H1 (cell line): ENCODE data around the gene CXCR4. TPM values are rescaled to one million over a fixed set of nuclear protein-coding genes. Genes with fewer than 3 reads are reported as not detected.

Experiments
- CTCF ChIA-PET: fragments of 300-600 bp; sonication (Branson Sonifier 250); formaldehyde crosslinking; loops from one replicate; lab custom pipeline; 2021; ENCODE audit not compliant: partially characterized antibody; lab: Charles Lee
- POLR2A ChIA-PET: fragments of 300-600 bp; sonication (Branson Sonifier 250); formaldehyde crosslinking; loops from one replicate; lab custom pipeline; 2021; ENCODE audit warnings: inconsistent platforms; ENCODE audit not compliant: partially characterized antibody; lab: Charles Lee
- DNase-seq, 2 experiments: peaks; one replicate each; pipeline versions ENCODE4 v3.0.0 to v3.0.0-alpha.2; 2010 to 2022; ENCODE audit warnings: low spot score in 2 of 2, low read depth in 1 of 2, mixed read lengths in 1 of 2
- FAIRE-seq: peaks from 2 replicates; lab custom pipeline; 2011; peaks lifted over from hg19 to GRCh38; lab: Jason Lieb, UNC
- H2AFZ ChIP-seq: 2 replicates; pipeline ENCODE4 v1.8.1; 2012; ENCODE audit warnings: low read length, inconsistent platforms
- H2AK5ac ChIP-seq: 2 replicates; pipeline ENCODE4 v1.6.1; 2013; ENCODE audit warnings: low read depth, low read length
- H2BK120ac ChIP-seq: replicated peaks from 2 replicates; pipeline ENCODE3; 2013; ENCODE audit warnings: low read depth, low read length, inconsistent platforms
- H2BK12ac ChIP-seq: 2 replicates; pipeline ENCODE4 v1.6.1; 2013; ENCODE audit warnings: low read depth, low read length
- H2BK15ac ChIP-seq: 2 replicates; pipeline ENCODE4 v1.6.1; 2013; ENCODE audit warnings: low read length
- H2BK20ac ChIP-seq: 2 replicates; pipeline ENCODE4 v1.6.1; 2013; ENCODE audit warnings: low read length
- H2BK5ac ChIP-seq: 2 replicates; pipeline ENCODE4 v1.6.1; 2013; ENCODE audit warnings: low read depth, low read length
- H3K14ac ChIP-seq: 2 replicates; pipeline ENCODE4 v1.6.1; 2013; ENCODE audit warnings: inconsistent platforms; ENCODE audit not compliant: insufficient read length
- H3K18ac ChIP-seq: 2 replicates; pipeline ENCODE4 v1.6.1; 2013; ENCODE audit warnings: low read length; ENCODE audit errors: extremely low read depth
- H3K23ac ChIP-seq: 2 replicates; pipeline ENCODE4 v1.6.1; 2013; ENCODE audit warnings: inconsistent platforms; ENCODE audit not compliant: insufficient read length
- H3K23me2 ChIP-seq: 2 replicates; pipeline ENCODE4 v1.6.1; 2013; ENCODE audit warnings: low read depth, low read length
- H3K27ac ChIP-seq: 2 replicates; pipeline ENCODE4 v1.6.1; 2011; ENCODE audit warnings: low read depth, low read length, inconsistent platforms
- H3K27me3 ChIP-seq, 4 experiments: replicated peaks in 1 of 4; 1 replicate in 1 of 4; 2 replicates in 3 of 4; pipeline versions ENCODE4 v1.6.1 to v1.8.1; 2011 to 2013; ENCODE audit warnings: low read length in 3 of 4, mild to moderate bottlenecking in 3 of 4, inconsistent platforms in 2 of 4, mixed read lengths in 2 of 4, moderate library complexity in 1 of 4; ENCODE audit not compliant: control insufficient read depth in 3 of 4, insufficient read depth in 3 of 4; ENCODE audit errors: extremely low read depth in 1 of 4
- H3K36me3 ChIP-seq, 4 experiments: 2 replicates each; pipeline versions ENCODE4 v1.6.1 to v1.8.1; 2011 to 2013; ENCODE audit warnings: mild to moderate bottlenecking in 4 of 4, low read length in 3 of 4, moderate library complexity in 2 of 4, control low read depth in 1 of 4, inconsistent platforms in 1 of 4; ENCODE audit not compliant: insufficient read depth in 4 of 4, control insufficient read depth in 2 of 4
- H3K4ac ChIP-seq: replicated peaks from 2 replicates; pipeline ENCODE3; 2013; ENCODE audit warnings: low read length, low read depth, mixed read lengths, inconsistent platforms; ENCODE audit not compliant: insufficient read length
- H3K4me1 ChIP-seq, 4 experiments: replicated peaks in 1 of 4; 1 replicate in 1 of 4; 2 replicates in 3 of 4; pipeline versions ENCODE4 v1.6.1 to v1.8.1; 2011 to 2013; ENCODE audit warnings: low read length in 3 of 4, inconsistent platforms in 2 of 4, mixed read lengths in 1 of 4; ENCODE audit not compliant: insufficient read depth in 4 of 4, control insufficient read depth in 3 of 4
- H3K4me2 ChIP-seq, 2 experiments: 2 replicates each; pipeline versions ENCODE4 v1.6.1 to v1.8.1; 2011 to 2013; ENCODE audit warnings: low read depth in 2 of 2, low read length in 2 of 2, control low read depth in 1 of 2, inconsistent platforms in 1 of 2, mild to moderate bottlenecking in 1 of 2; ENCODE audit not compliant: insufficient read depth in 1 of 2
- H3K4me3 ChIP-seq, 4 experiments: fragments of 200-600, 300-600 bp in 1 of 4; sonication (generic), shearing (Covaris generic), sonication (Bioruptor Twin) in 1 of 4; 2 replicates each; pipeline versions ENCODE4 v1.5.1 to v1.8.1; 2011 to 2016; ENCODE audit warnings: low read length in 4 of 4, low read depth in 3 of 4, control low read depth in 2 of 4, inconsistent platforms in 2 of 4, mild to moderate bottlenecking in 2 of 4, mixed read lengths in 1 of 4, moderate library complexity in 1 of 4; ENCODE audit not compliant: insufficient read depth in 2 of 4; ENCODE audit errors: extremely low read depth in 1 of 4
- H3K56ac ChIP-seq: replicated peaks from 2 replicates; pipeline ENCODE3; 2013; ENCODE audit warnings: low read depth, mild to moderate bottlenecking, mixed read lengths, low read length, inconsistent platforms; ENCODE audit not compliant: insufficient read length
- H3K79me1 ChIP-seq: 2 replicates; pipeline ENCODE4 v1.6.1; 2013; ENCODE audit warnings: low read depth, low read length, control low read depth
- H3K79me2 ChIP-seq, 2 experiments: 2 replicates each; pipeline versions ENCODE4 v1.6.1 to v1.8.1; 2012 to 2013; ENCODE audit warnings: low read length in 2 of 2, mild to moderate bottlenecking in 2 of 2, inconsistent platforms in 1 of 2; ENCODE audit not compliant: insufficient read depth in 2 of 2, control insufficient read depth in 1 of 2
- H3K9ac ChIP-seq, 4 experiments: replicated peaks in 1 of 4; 1 replicate in 1 of 4; 2 replicates in 3 of 4; pipeline versions ENCODE4 v1.6.1 to v1.8.1; 2011 to 2013; ENCODE audit warnings: low read depth in 3 of 4, low read length in 3 of 4, control low read depth in 2 of 4, mild to moderate bottlenecking in 2 of 4, moderate library complexity in 2 of 4, inconsistent platforms in 1 of 4; ENCODE audit errors: extremely low read depth in 1 of 4
- H3K9me3 ChIP-seq, 2 experiments: 2 replicates each; pipeline versions ENCODE4 v1.6.1 to v1.8.1; 2012 to 2013; ENCODE audit warnings: mild to moderate bottlenecking in 2 of 2, moderate library complexity in 2 of 2, control low read depth in 1 of 2, inconsistent platforms in 1 of 2, low read depth in 1 of 2, low read length in 1 of 2, mixed read lengths in 1 of 2; ENCODE audit not compliant: insufficient read depth in 2 of 2
- H4K20me1 ChIP-seq, 2 experiments: replicated peaks in 1 of 2; 2 replicates each; pipeline versions ENCODE3 to v1.8.1; 2011 to 2013; ENCODE audit warnings: inconsistent platforms in 2 of 2, low read length in 2 of 2, mild to moderate bottlenecking in 1 of 2; ENCODE audit not compliant: insufficient read depth in 2 of 2, control insufficient read depth in 1 of 2
- H4K5ac ChIP-seq: 2 replicates; pipeline ENCODE4 v1.6.1; 2013; ENCODE audit warnings: low read length, low read depth, mixed read lengths, inconsistent platforms; ENCODE audit not compliant: insufficient read length
- H4K8ac ChIP-seq: 2 replicates; pipeline ENCODE4 v1.8.0; 2013; ENCODE audit warnings: mild to moderate bottlenecking, moderate library complexity, low read length, inconsistent platforms; ENCODE audit not compliant: insufficient read depth; ENCODE audit errors: extremely low read depth
- H4K91ac ChIP-seq: replicated peaks from 2 replicates; pipeline ENCODE3; 2013; ENCODE audit warnings: low read length, mixed read lengths, inconsistent platforms; ENCODE audit not compliant: insufficient read length
- CBX8 ChIP-seq: fragments of 300-800, 300-1000 bp; sonication (generic); IDR thresholded peaks from 2 replicates; pipeline ENCODE4 v1.7.1; 2016; ENCODE audit warnings: low read depth, low read length, borderline replicate concordance
- HDAC2 ChIP-seq, 2 experiments: fragments of 300-600 bp in 1 of 2; sonication (generic) in 1 of 2; IDR thresholded peaks; 2 replicates each; pipeline ENCODE4 v1.6.1; 2011 to 2012; ENCODE audit warnings: low read depth in 2 of 2, low read length in 2 of 2, mild to moderate bottlenecking in 2 of 2, moderate library complexity in 2 of 2, borderline replicate concordance in 1 of 2, inconsistent platforms in 1 of 2
- KDM4A ChIP-seq: IDR thresholded peaks from one replicate; pipeline ENCODE4 v1.7.1; 2012; ENCODE audit warnings: low read depth, mild to moderate bottlenecking, moderate library complexity, low read length, inconsistent platforms; ENCODE audit not compliant: severe bottlenecking
- NANOG ChIP-seq: IDR thresholded peaks from 2 replicates; pipeline ENCODE4 v1.6.1; 2011; ENCODE audit warnings: low read length, low read depth, mild to moderate bottlenecking, inconsistent platforms; ENCODE audit not compliant: insufficient read depth, poor library complexity, severe bottlenecking
- NRF1 ChIP-seq: IDR thresholded peaks from 2 replicates; pipeline ENCODE4 v1.6.1; 2011; ENCODE audit warnings: mild to moderate bottlenecking, low read depth, low read length, improper control_type of control experiment
- RBBP5 ChIP-seq: IDR thresholded peaks from 2 replicates; pipeline ENCODE4 v1.7.1; 2012; ENCODE audit warnings: low read depth, mild to moderate bottlenecking, inconsistent platforms, low read length, moderate library complexity, borderline replicate concordance
- SIN3A ChIP-seq, 2 experiments: IDR thresholded peaks in 1 of 2; conservative IDR thresholded peaks in 1 of 2; 2 replicates each; pipeline ENCODE4 v1.6.1; 2011 to 2012; ENCODE audit warnings: low read length in 2 of 2, improper control_type of control experiment in 1 of 2, low read depth in 1 of 2, mild to moderate bottlenecking in 1 of 2
- SIX5 ChIP-seq: IDR thresholded peaks from 2 replicates; pipeline ENCODE4 v1.6.1; 2011; ENCODE audit warnings: mild to moderate bottlenecking, low read depth, low read length
- SP4 ChIP-seq: IDR thresholded peaks from 2 replicates; pipeline ENCODE4 v1.6.1; 2012; ENCODE audit warnings: low read length, inconsistent platforms
- SUZ12 ChIP-seq: fragments of 200-600 bp; sonication (generic); IDR thresholded peaks from 2 replicates; pipeline ENCODE4 v1.6.1; 2012; ENCODE audit warnings: mild to moderate bottlenecking, inconsistent platforms, low read length, moderate library complexity, mixed read lengths
- WGBS, 2 experiments: shearing (Covaris generic) in 1 of 2; methylation state at CpG; one replicate each; pipeline versions ENCODE4 v1.1.6 to v1.1.7; 2013 to 2015; ENCODE audit warnings: low lambda C conversion rate in 2 of 2, mixed read lengths in 2 of 2, inconsistent platforms in 1 of 2, low coverage in 1 of 2, missing lambda C conversion rate in 1 of 2; ENCODE audit not compliant: insufficient replicate concordance in 2 of 2, insufficient coverage in 1 of 2, insufficient read length in 1 of 2; ENCODE audit errors: extremely low coverage in 1 of 2, missing lambda C conversion rate in 1 of 2; 5-methylcytosine and 5-hydroxymethylcytosine counted together
- polyA plus RNA-seq, 7 experiments: library from polyadenylated mRNA; depleted of rRNA in 3 of 7; stranded (reverse) in 5 of 7; unstranded in 2 of 7; fragments of >200 nt in 5 of 7; fragments of 200-250 nt in 2 of 7; gene quantifications; 1 replicate in 5 of 7; 2 replicates in 1 of 7; 4 replicates in 1 of 7; pipeline versions ENCODE4 v1.2.1 to v1.2.3, GENCODE V29; 2011 to 2013; ENCODE audit warnings: missing spikeins in 2 of 7, mixed read lengths in 2 of 7
- total RNA-seq: library from RNA; stranded (reverse); fragmentation: NEBNext Ultra II Directional; extraction: Animal tissue kit (Norgen Biotek cat#: 25700); gene quantifications from 2 replicates; pipeline ENCODE4 v1.2.1, GENCODE V29; 2021
- TF ChIP-seq, protein P1 (sequence below), 3 experiments: IDR thresholded peaks; 1 replicate in 2 of 3; 2 replicates in 1 of 3; pipeline versions ENCODE4 v1.5.1 to v1.6.1; 2011; ENCODE audit warnings: low read length in 3 of 3, mild to moderate bottlenecking in 3 of 3, inconsistent platforms in 2 of 3, low read depth in 1 of 3, moderate library complexity in 1 of 3; ENCODE audit not compliant: insufficient read depth in 1 of 3; ENCODE audit errors: control extremely low read depth in 1 of 3

CXCR4 gene
- total and polyA plus RNA-seq, 2 of the 8 experiments (the other 6 are each of a cell fraction or from before 2014, with no cell fraction given), result 1.8 to 2.8 TPM

DNA sequence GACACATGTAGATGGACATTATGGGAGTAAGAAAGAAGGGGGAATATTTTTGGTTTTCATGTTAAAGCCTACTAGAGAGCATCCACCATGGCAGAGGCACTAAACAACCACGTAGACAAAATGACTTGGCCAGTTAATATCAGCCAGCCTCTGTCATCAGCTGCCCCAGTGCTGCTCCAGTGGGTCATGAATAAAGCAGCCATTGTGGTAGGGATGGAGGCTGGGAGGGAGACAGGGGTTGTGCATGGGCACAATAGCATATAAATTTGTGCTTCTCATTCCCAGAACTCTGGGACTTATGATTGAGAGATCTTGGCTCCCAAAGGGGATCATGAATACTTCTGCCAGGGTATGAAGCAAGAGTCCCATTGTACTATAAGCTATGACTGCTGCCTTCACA, 31.1 kb upstream of the CXCR4 start:
- no peaks in the 10 kb centered on the region for H3K36me3 ChIP-seq
- H3K14ac ChIP-seq, result no peak overlapping the region
- WGBS, 2 experiments, result 88% methylated on average over 1 of the region's 1 CpG; no CpG with 5 or more reads in 1 of the 2 experiments
- H2BK20ac ChIP-seq, result no peak overlapping the region
- POLR2A ChIA-PET, result no interaction called here
- no peak overlapping the region for H2AFZ ChIP-seq
- H3K27ac ChIP-seq, result no peak overlapping the region
- no peaks in the 10 kb centered on the region; the same call in 1 of the 2 replicates for H3K79me1 ChIP-seq
- H2BK15ac ChIP-seq, result no peak overlapping the region
- FAIRE-seq, result no peak
- H3K23ac ChIP-seq, result no peak overlapping the region
- H2BK5ac ChIP-seq, result no peak overlapping the region
- no peak overlapping the region for H4K5ac ChIP-seq
- no peak overlapping the region for H2BK12ac ChIP-seq
- H3K23me2 ChIP-seq, result no peaks in the 10 kb centered on the region
- no peaks in the 10 kb centered on the region for H3K4me1 ChIP-seq
- H4K8ac ChIP-seq, result no peak overlapping the region
- no peak overlapping the region for H3K4ac ChIP-seq
- no peaks in the 10 kb centered on the region for H3K27me3 ChIP-seq
- H3K79me2 ChIP-seq, result no peaks in the 10 kb centered on the region
- H4K20me1 ChIP-seq, result no peaks in the 10 kb centered on the region
- H2BK120ac ChIP-seq, result no peak overlapping the region
- no peaks in the 10 kb centered on the region for H3K9me3 ChIP-seq
- H4K91ac ChIP-seq, result no peak overlapping the region
- CTCF ChIA-PET, result interaction anchor here (1.2 to 1.6 kb wide), 2 partner anchors 151 to 235 kb away, joined by 3 to 5 read pairs; no protein-coding TSS in a partner anchor
- no peak overlapping the region for H3K56ac ChIP-seq
- H3K9ac ChIP-seq, result no peak overlapping the region
- DNase-seq, result no peak
- H3K18ac ChIP-seq, result no peak overlapping the region
- H2AK5ac ChIP-seq, result no peak overlapping the region
- H3K4me3 ChIP-seq, result no peak overlapping the region
- no peak overlapping the region for H3K4me2 ChIP-seq
- TF ChIP-seq KDM4A, result no peak
- TF ChIP-seq NRF1, result no peak
- TF ChIP-seq HDAC2 (IDR thresholded peaks at IDR 0.05; ENCODE audit: borderline replicate concordance in 1 of 2, low read depth in 2 of 2, low read length in 2 of 2), result no peak
- no peak for TF ChIP-seq SUZ12
- TF ChIP-seq, protein P1, sequence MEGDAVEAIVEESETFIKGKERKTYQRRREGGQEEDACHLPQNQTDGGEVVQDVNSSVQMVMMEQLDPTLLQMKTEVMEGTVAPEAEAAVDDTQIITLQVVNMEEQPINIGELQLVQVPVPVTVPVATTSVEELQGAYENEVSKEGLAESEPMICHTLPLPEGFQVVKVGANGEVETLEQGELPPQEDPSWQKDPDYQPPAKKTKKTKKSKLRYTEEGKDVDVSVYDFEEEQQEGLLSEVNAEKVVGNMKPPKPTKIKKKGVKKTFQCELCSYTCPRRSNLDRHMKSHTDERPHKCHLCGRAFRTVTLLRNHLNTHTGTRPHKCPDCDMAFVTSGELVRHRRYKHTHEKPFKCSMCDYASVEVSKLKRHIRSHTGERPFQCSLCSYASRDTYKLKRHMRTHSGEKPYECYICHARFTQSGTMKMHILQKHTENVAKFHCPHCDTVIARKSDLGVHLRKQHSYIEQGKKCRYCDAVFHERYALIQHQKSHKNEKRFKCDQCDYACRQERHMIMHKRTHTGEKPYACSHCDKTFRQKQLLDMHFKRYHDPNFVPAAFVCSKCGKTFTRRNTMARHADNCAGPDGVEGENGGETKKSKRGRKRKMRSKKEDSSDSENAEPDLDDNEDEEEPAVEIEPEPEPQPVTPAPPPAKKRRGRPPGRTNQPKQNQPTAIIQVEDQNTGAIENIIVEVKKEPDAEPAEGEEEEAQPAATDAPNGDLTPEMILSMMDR (IDR thresholded peaks at IDR 0.05; ENCODE audit: control extremely low read depth in 1 of 3, insufficient read depth in 1 of 3, low read depth in 1 of 3, low read length in 3 of 3), result no peak
- TF ChIP-seq SIX5, result no peak
- TF ChIP-seq SIN3A (conservative IDR thresholded peaks at IDR 0.05 in 1 of 2, IDR thresholded peaks at IDR 0.05 in 1 of 2; ENCODE audit: low read depth in 1 of 2, low read length in 2 of 2), result no peak
- TF ChIP-seq NANOG, result no peak
- TF ChIP-seq CBX8, result no peak
- TF ChIP-seq SP4, result no peak
- TF ChIP-seq RBBP5, result no peak
